CD14-positive monocyte (primary cell): ENCODE measurements around the gene FTSJ3. TPM values are rescaled to one million over a fixed set of nuclear protein-coding genes. Genes with fewer than 3 reads are reported as not detected.

Experiments used
- DNase-seq, 3 donors: peaks; one replicate each; pipeline ENCODE4 v3.0.0-alpha.2; 2011 to 2022
- H2AFZ ChIP-seq: 2 replicates; pipeline ENCODE4 v1.6.0; 2012; ENCODE audit warnings: mild to moderate bottlenecking, low read depth, low read length, inconsistent platforms; ENCODE audit not compliant: insufficient read depth, poor library complexity, severe bottlenecking
- H3K27ac ChIP-seq, 2 donors: 1 replicate in 1 of 2; 2 replicates in 1 of 2; pipeline ENCODE4 v1.5.1; 2012 to 2013; ENCODE audit warnings: low read length in 2 of 2, control low read depth in 1 of 2, inconsistent platforms in 1 of 2, low read depth in 1 of 2, mild to moderate bottlenecking in 1 of 2
- H3K27me3 ChIP-seq, 2 donors: one replicate each; pipeline versions ENCODE4 v1.6.0 to v1.6.1; 2011 to 2013; ENCODE audit warnings: low read length in 2 of 2; ENCODE audit not compliant: control insufficient read depth in 2 of 2, insufficient read depth in 2 of 2
- H3K36me3 ChIP-seq, 2 donors: replicated peaks in 1 of 2; 1 replicate in 1 of 2; 2 replicates in 1 of 2; pipeline versions ENCODE4 v1.5.1 to v1.6.1; 2012 to 2013; ENCODE audit warnings: low read length in 2 of 2, control low read depth in 1 of 2, inconsistent platforms in 1 of 2, mild to moderate bottlenecking in 1 of 2; ENCODE audit not compliant: insufficient read depth in 2 of 2, control insufficient read depth in 1 of 2
- H3K4me1 ChIP-seq, 2 donors: 1 replicate in 1 of 2; 2 replicates in 1 of 2; pipeline versions ENCODE4 v1.5.1 to v1.6.1; 2012 to 2013; ENCODE audit warnings: low read length in 2 of 2, control low read depth in 1 of 2, inconsistent platforms in 1 of 2, mild to moderate bottlenecking in 1 of 2, moderate library complexity in 1 of 2; ENCODE audit not compliant: insufficient read depth in 2 of 2, control insufficient read depth in 1 of 2
- H3K4me2 ChIP-seq: replicated peaks from 2 replicates; pipeline ENCODE3; 2012; ENCODE audit warnings: low read length, moderate library complexity, mild to moderate bottlenecking; ENCODE audit not compliant: poor library complexity, severe bottlenecking; ENCODE audit errors: extremely low read depth
- H3K4me3 ChIP-seq, 3 experiments: fragments of 200-600 bp in 1 of 3; sonication (generic) in 1 of 3; replicated peaks in 1 of 3; 1 replicate in 2 of 3; 2 replicates in 1 of 3; pipeline ENCODE4 v1.5.1; 2011 to 2013; ENCODE audit warnings: low read length in 3 of 3, mild to moderate bottlenecking in 3 of 3, control low read depth in 2 of 3, low read depth in 2 of 3, inconsistent platforms in 1 of 3, moderate library complexity in 1 of 3
- H3K79me2 ChIP-seq: 2 replicates; pipeline ENCODE4 v1.6.0; 2012; ENCODE audit warnings: mild to moderate bottlenecking, control low read depth, inconsistent platforms, low read length, moderate library complexity; ENCODE audit not compliant: insufficient read depth
- H3K9ac ChIP-seq: 2 replicates; pipeline ENCODE4 v1.6.0; 2017; ENCODE audit warnings: low read length, mild to moderate bottlenecking; ENCODE audit not compliant: insufficient read depth, poor library complexity, severe bottlenecking
- H3K9me3 ChIP-seq, 2 donors: replicated peaks in 1 of 2; 1 replicate in 1 of 2; 2 replicates in 1 of 2; pipeline versions ENCODE4 v1.5.1 to v1.6.1; 2012 to 2013; ENCODE audit warnings: low read length in 2 of 2, control low read depth in 1 of 2; ENCODE audit not compliant: control insufficient read depth in 1 of 2, insufficient read depth in 1 of 2
- H4K20me1 ChIP-seq: 2 replicates; pipeline ENCODE4 v1.6.0; 2012; ENCODE audit warnings: mild to moderate bottlenecking, low read length, control low read depth, moderate library complexity; ENCODE audit not compliant: insufficient read depth
- H3K27ac Mint-ChIP-seq, 7 donors: one replicate each; pipeline ENCODE4 v1.8.0; 2020; ENCODE audit warnings: mild to moderate bottlenecking in 7 of 7, mixed read lengths in 7 of 7, moderate library complexity in 6 of 7, inconsistent platforms in 2 of 7
- H3K27me3 Mint-ChIP-seq, 3 donors: one replicate each; pipeline ENCODE4 v1.8.0; 2021 to 2022; ENCODE audit warnings: low read depth in 3 of 3, mild to moderate bottlenecking in 3 of 3, mixed read lengths in 3 of 3, moderate library complexity in 3 of 3, inconsistent platforms in 1 of 3
- H3K36me3 Mint-ChIP-seq, 2 donors: one replicate each; pipeline ENCODE4 v1.8.0; 2020; ENCODE audit warnings: mixed read lengths in 2 of 2, inconsistent platforms in 1 of 2, mild to moderate bottlenecking in 1 of 2
- H3K4me1 Mint-ChIP-seq: one replicate; pipeline ENCODE4 v1.8.0; 2020; ENCODE audit warnings: mild to moderate bottlenecking, mixed read lengths
- H3K4me3 Mint-ChIP-seq, 2 donors: one replicate each; pipeline ENCODE4 v1.8.0; 2020; ENCODE audit warnings: mild to moderate bottlenecking in 2 of 2, mixed read lengths in 2 of 2, moderate library complexity in 1 of 2
- H3K9me3 Mint-ChIP-seq, 7 donors: one replicate each; pipeline ENCODE4 v1.8.0; 2020 to 2022; ENCODE audit warnings: mixed read lengths in 7 of 7, mild to moderate bottlenecking in 6 of 7, moderate library complexity in 6 of 7, inconsistent platforms in 2 of 7
- WGBS: methylation state at CpG from one replicate; pipeline ENCODE4 v1.1.5; 2013; ENCODE audit warnings: missing lambda C conversion rate; ENCODE audit not compliant: insufficient coverage; 5-methylcytosine and 5-hydroxymethylcytosine counted together
- intact Hi-C, 2 donors: fragments of 100-400 bp; cut with micrococcal nuclease; formaldehyde crosslinking; loops; one replicate each; pipeline versions ENCODE4 v1.15.0 to v1.15.1; 2023
- polyA plus RNA-seq, 3 donors: library from polyadenylated mRNA; depleted of rRNA in 1 of 3; unstranded in 2 of 3; stranded (reverse) in 1 of 3; fragments of 300-500 nt in 2 of 3; fragments of >200 nt in 1 of 3; fragmentation: Illumina TruSeq in 2 of 3; gene quantifications; 1 replicate in 2 of 3; 2 replicates in 1 of 3; pipeline ENCODE4 v1.2.3, GENCODE V29; 2012 to 2021
- TF ChIP-seq, protein P1 (sequence below): fragments of 200-600 bp; IDR thresholded peaks from one replicate; pipeline ENCODE4 v1.8.0; 2022; ENCODE audit warnings: antibody characterized with exemption, mild to moderate bottlenecking

The FTSJ3 gene
- polyA plus RNA-seq, 3 donors = 9.2 to 23.7 (median 15.0) TPM

DNA sequence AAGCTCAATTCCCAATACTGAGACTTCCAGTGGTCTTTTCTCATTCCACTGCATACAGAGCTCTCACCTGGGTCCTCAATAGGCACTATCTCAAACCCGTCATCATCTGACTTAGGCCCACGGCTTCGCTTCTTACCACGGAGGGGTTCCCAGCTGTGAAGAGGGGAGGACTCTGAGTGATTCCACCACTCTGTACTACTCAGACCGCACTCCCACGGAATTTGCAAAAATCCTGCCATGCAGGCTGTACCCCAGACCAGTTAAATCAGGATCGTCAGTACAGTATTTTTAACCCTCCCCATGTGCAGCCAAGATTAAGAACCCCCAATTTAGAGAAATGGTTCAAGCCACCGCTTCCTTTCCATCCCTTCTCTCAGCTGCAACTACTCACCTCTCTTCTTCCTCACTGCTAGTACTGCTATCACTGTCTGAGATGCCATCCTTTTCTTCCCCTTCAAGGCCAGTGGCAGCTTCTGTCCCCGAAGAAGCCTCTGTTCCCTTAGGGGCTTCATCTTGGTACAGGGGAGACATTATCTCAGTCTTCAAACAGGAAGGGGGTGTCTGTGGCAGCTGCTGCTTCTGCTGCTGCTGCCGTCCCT lies 6.4 kb downstream of the FTSJ3 start:
- Mint-ChIP-seq H3K4me3 (peak overlapping the region in 1 of 2 donors; percentile 2), H3K27me3 (no peaks in the 10 kb centered on the region), H3K27ac (peak overlapping the region in 1 of 7 donors; percentile 53), H3K9me3 (peaks cover 0 to 1% (median 0%) of the 10 kb centered on the region in 7 donors), H3K4me1 (peaks cover 13% of the 10 kb centered on the region), H3K36me3 (peaks cover 93 to 96% of the 10 kb centered on the region in 2 donors)
- peaks cover 35% of the 10 kb centered on the region for H3K79me2 ChIP-seq
- H3K4me2 ChIP-seq = no peak overlapping the region
- no peak overlapping the region for H3K27ac ChIP-seq
- no peak overlapping the region for H2AFZ ChIP-seq
- H3K4me3 ChIP-seq = no peak overlapping the region
- intact Hi-C loops = loop anchor here in 1 of 2 donors (5.0 kb wide), 1 partner anchor 44 kb away; no protein-coding TSS in a partner anchor
- H3K9ac ChIP-seq = no peak overlapping the region
- DNase-seq = no peak
- no peaks in the 10 kb centered on the region for H3K9me3 ChIP-seq
- WGBS = 94% methylated on average over 6 of the region's 10 CpGs
- no peaks in the 10 kb centered on the region for H3K27me3 ChIP-seq
- peaks cover 59% of the 10 kb centered on the region for H4K20me1 ChIP-seq
- H3K4me1 ChIP-seq = peaks cover 2 to 4% of the 10 kb centered on the region in 2 donors
- peaks cover 88 to 99% of the 10 kb centered on the region in 2 donors for H3K36me3 ChIP-seq
- TF ChIP-seq, protein P1, sequence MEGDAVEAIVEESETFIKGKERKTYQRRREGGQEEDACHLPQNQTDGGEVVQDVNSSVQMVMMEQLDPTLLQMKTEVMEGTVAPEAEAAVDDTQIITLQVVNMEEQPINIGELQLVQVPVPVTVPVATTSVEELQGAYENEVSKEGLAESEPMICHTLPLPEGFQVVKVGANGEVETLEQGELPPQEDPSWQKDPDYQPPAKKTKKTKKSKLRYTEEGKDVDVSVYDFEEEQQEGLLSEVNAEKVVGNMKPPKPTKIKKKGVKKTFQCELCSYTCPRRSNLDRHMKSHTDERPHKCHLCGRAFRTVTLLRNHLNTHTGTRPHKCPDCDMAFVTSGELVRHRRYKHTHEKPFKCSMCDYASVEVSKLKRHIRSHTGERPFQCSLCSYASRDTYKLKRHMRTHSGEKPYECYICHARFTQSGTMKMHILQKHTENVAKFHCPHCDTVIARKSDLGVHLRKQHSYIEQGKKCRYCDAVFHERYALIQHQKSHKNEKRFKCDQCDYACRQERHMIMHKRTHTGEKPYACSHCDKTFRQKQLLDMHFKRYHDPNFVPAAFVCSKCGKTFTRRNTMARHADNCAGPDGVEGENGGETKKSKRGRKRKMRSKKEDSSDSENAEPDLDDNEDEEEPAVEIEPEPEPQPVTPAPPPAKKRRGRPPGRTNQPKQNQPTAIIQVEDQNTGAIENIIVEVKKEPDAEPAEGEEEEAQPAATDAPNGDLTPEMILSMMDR = no peak

- no peak for DNase-seq
These were observed 7.6 kb downstream of the FTSJ3 start for GRCh38 chr17:63819585-63820537.

More at GRCh38 chr17:63819585-63820537, 7.6 kb downstream of the FTSJ3 start:
- H3K27ac ChIP-seq = peak overlapping the region in 1 of 2 donors; percentile 41
- Mint-ChIP-seq H3K4me1 (peaks cover 9% of the 10 kb centered on the region), H3K36me3 (peaks cover 95 to 100% of the 10 kb centered on the region in 2 donors), H3K27me3 (no peaks in the 10 kb centered on the region), H3K27ac (peak overlapping the region in 6 of 7 donors; percentile 15 to 74 (median 32)), H3K9me3 (peaks cover 0 to 1% (median 0%) of the 10 kb centered on the region in 7 donors), H3K4me3 (no peak overlapping the region)
- no peaks in the 10 kb centered on the region for H3K4me1 ChIP-seq
- no peak overlapping the region for H3K4me2 ChIP-seq
- H3K4me3 ChIP-seq = no peak overlapping the region
- TF ChIP-seq, protein P1 = no peak
- peaks cover 23% of the 10 kb centered on the region for H3K79me2 ChIP-seq
- H3K27me3 ChIP-seq = no peaks in the 10 kb centered on the region
- 81% methylated on average over 13 of the region's 21 CpGs for WGBS
- no peaks in the 10 kb centered on the region for H3K9me3 ChIP-seq
- H3K9ac ChIP-seq = no peak overlapping the region
- intact Hi-C loops = loop anchor here in 1 of 2 donors (5.0 kb wide), 1 partner anchor 43 kb away; no protein-coding TSS in a partner anchor
- no peak overlapping the region for H2AFZ ChIP-seq
- H4K20me1 ChIP-seq = peaks cover 59% of the 10 kb centered on the region
- H3K36me3 ChIP-seq = peaks cover 94 to 100% of the 10 kb centered on the region in 2 donors
